Panc1 (cell line): ENCODE results near the gene DCXR. TPM values are rescaled to one million over a fixed set of nuclear protein-coding genes. Genes with fewer than 3 reads are reported as not detected.

ENCODE experiments used
- ATAC-seq: fragments of 200-7000 bp; cut with Tn5 transposase; 2 replicates; pipeline ENCODE4 v1.9.1; 2020; ENCODE audit warnings: mild to moderate bottlenecking, moderate library complexity
- BruUV-seq: library from RNA; stranded (reverse); fragments of 400-500 nt; replicated peaks from 2 replicates; lab custom pipeline; 2021; lab: Mats Ljungman, UMichigan
- CTCF ChIA-PET: fragments of 300-600 bp; sonication (Branson Sonifier 250); formaldehyde crosslinking; loops from one replicate; lab custom pipeline; 2022; ENCODE audit warnings: antibody characterized with exemption; lab: Charles Lee
- POLR2A ChIA-PET: fragments of 300-600 bp; sonication (Branson Sonifier 250); formaldehyde crosslinking; loops from one replicate; lab custom pipeline; 2022; ENCODE audit warnings: antibody characterized with exemption; lab: Charles Lee
- DNase-seq: peaks from one replicate; pipeline ENCODE4 v3.0.0-alpha.2; 2010; ENCODE audit warnings: low read depth, low spot score
- H3K27ac ChIP-seq: 2 replicates; pipeline ENCODE4 v1.5.1; 2011; ENCODE audit warnings: mild to moderate bottlenecking, low read length, inconsistent platforms
- H3K27me3 ChIP-seq: fragments of 200-500 bp; sonication (Bioruptor generic); 2 replicates; pipeline ENCODE4 v1.6.0; 2014; ENCODE audit warnings: low read length, inconsistent platforms; ENCODE audit not compliant: control insufficient read depth, insufficient read depth
- H3K36me3 ChIP-seq: fragments of 200-500 bp; sonication (Bioruptor generic); 2 replicates; pipeline ENCODE4 v1.5.1; 2014; ENCODE audit warnings: inconsistent platforms, mild to moderate bottlenecking, low read length, moderate library complexity; ENCODE audit not compliant: control insufficient read depth, insufficient read depth
- H3K4me1 ChIP-seq: 2 replicates; pipeline ENCODE4 v1.5.1; 2011; ENCODE audit warnings: inconsistent platforms, mild to moderate bottlenecking, low read length, moderate library complexity; ENCODE audit not compliant: control insufficient read depth, insufficient read depth
- H3K4me3 ChIP-seq, 2 experiments: 2 replicates each; pipeline ENCODE4 v1.5.1; 2011 to 2012; ENCODE audit warnings: low read depth in 2 of 2, low read length in 2 of 2, mild to moderate bottlenecking in 2 of 2, inconsistent platforms in 1 of 2, moderate library complexity in 1 of 2
- H3K9me3 ChIP-seq: fragments of 200-500 bp; sonication (Bioruptor generic); 2 replicates; pipeline ENCODE4 v1.5.1; 2014; ENCODE audit warnings: low read depth, mild to moderate bottlenecking, inconsistent platforms, low read length, moderate library complexity; ENCODE audit not compliant: control insufficient read depth, insufficient read depth
- CTCF ChIP-seq: fragments of 450-650 bp; IDR thresholded peaks from 2 replicates; pipeline ENCODE4 v1.5.1; 2017; ENCODE audit warnings: mild to moderate bottlenecking
- POLR2AphosphoS5 ChIP-seq: IDR thresholded peaks from 2 replicates; pipeline ENCODE4 v1.6.1; 2012; ENCODE audit warnings: mild to moderate bottlenecking, low read depth, low read length, moderate library complexity
- REST ChIP-seq, 2 experiments: IDR thresholded peaks; 2 replicates each; pipeline ENCODE4 v1.6.1; 2011 to 2012; ENCODE audit warnings: low read depth in 2 of 2, control low read depth in 1 of 2, low read length in 1 of 2, mild to moderate bottlenecking in 1 of 2, moderate library complexity in 1 of 2; ENCODE audit not compliant: insufficient read depth in 1 of 2
- SIN3A ChIP-seq: IDR thresholded peaks from 2 replicates; pipeline ENCODE4 v1.6.1; 2012; ENCODE audit warnings: low read depth, mild to moderate bottlenecking, low read length, moderate library complexity, borderline replicate concordance; ENCODE audit not compliant: insufficient read depth
- TCF7L2 ChIP-seq: IDR thresholded peaks from 2 replicates; pipeline ENCODE4 v1.6.1; 2011; ENCODE audit warnings: mild to moderate bottlenecking, low read depth, low read length, inconsistent platforms
- in situ Hi-C: cut with HindIII; loops from 2 replicates; pipeline ENCODE4 v1.10.0; 2016; ENCODE audit warnings: low sequenced_read_pairs, low pct_unique_long_range_greater_than_20kb
- intact Hi-C: fragments of 100-400 bp; cut with micrococcal nuclease; formaldehyde crosslinking; loops from one replicate; pipeline ENCODE4 v1.10.0; 2022; ENCODE audit not compliant: unreplicated experiment
- total RNA-seq: library from RNA; stranded (reverse); gene quantifications from one replicate; pipeline ENCODE4 v1.2.1, GENCODE V29; 2021; ENCODE audit not compliant: unreplicated experiment

DCXR gene
- total RNA-seq, 1 experiment from 2014 or later, result 128 TPM

GRCh38 chr17:82056729-82057621 lies 19.5 kb upstream of the DCXR start:
- ATAC-seq, result peak; percentile 44
- CTCF ChIA-PET, result interaction anchor here (1.1 to 1.6 kb wide), 2 partner anchors 19 to 27 kb away, joined by 4 to 7 read pairs; partner anchors contain the start of gene DCXR

GRCh38 chr17:82055965-82056728 lies 18.6 kb upstream of the DCXR start:
- H3K4me1 ChIP-seq, result peaks cover 26% of the 10 kb centered on the region
- ATAC-seq (no peak), DNase-seq (no peak)
- ChIA-PET POLR2A (no interaction called here), CTCF (interaction anchor here (1.1 to 1.6 kb wide), 2 partner anchors 19 to 26 kb away, joined by 4 to 7 read pairs; partner anchors contain the start of gene DCXR)
- no peaks in the 10 kb centered on the region for H3K9me3 ChIP-seq
- H3K4me3 ChIP-seq, result no peak overlapping the region
- no TSS peak for BruUV-seq
- in situ Hi-C loops (loop anchor here (10.0 kb wide), 1 partner anchor 79 kb away; no protein-coding TSS in a partner anchor), intact Hi-C loops (no loop called here)
- peaks cover 10% of the 10 kb centered on the region for H3K36me3 ChIP-seq
- no peak for TF ChIP-seq SIN3A
- TF ChIP-seq POLR2AphosphoS5, result no peak
- no peak for TF ChIP-seq CTCF
- no peak; the same call in 1 of the 2 replicates for TF ChIP-seq TCF7L2
- no peak for TF ChIP-seq REST (IDR thresholded peaks at IDR 0.05; ENCODE audit: insufficient read depth in 1 of 2, low read depth in 2 of 2, low read length in 1 of 2)
- H3K27me3 ChIP-seq, result no peaks in the 10 kb centered on the region
- no peak overlapping the region for H3K27ac ChIP-seq

More at GRCh38 chr17:82056729-82057621, 19.5 kb upstream of the DCXR start:
- no peak overlapping the region for H3K4me3 ChIP-seq
- POLR2A ChIA-PET, result no interaction called here
- no peak overlapping the region for H3K27ac ChIP-seq
- no peaks in the 10 kb centered on the region for H3K9me3 ChIP-seq
- H3K27me3 ChIP-seq, result no peaks in the 10 kb centered on the region
- H3K4me1 ChIP-seq, result peaks cover 26% of the 10 kb centered on the region
- intact Hi-C loops, result no loop called here
- in situ Hi-C loops, result loop anchor here (10.0 kb wide), 1 partner anchor 78 kb away; no protein-coding TSS in a partner anchor
- TF ChIP-seq SIN3A, result no peak
- TF ChIP-seq POLR2AphosphoS5, result 0 out of 2 replicates have a peak, but pooled peaks have one; percentile 7
- H3K36me3 ChIP-seq, result peaks cover 12% of the 10 kb centered on the region
- BruUV-seq, result TSS peak; percentile 89
- no peak for DNase-seq
